Frontal cortex (tissue), 4 donors: ENCODE data around the gene ITGB6. TPM values are rescaled to one million over a fixed set of nuclear protein-coding genes. Genes with fewer than 3 reads are reported as not detected.
"Not testable (repeated sequence)": the region's sequence is repeated elsewhere in the genome, so short reads cannot be mapped to it uniquely, and the experiment has no call there.

Source experiments
- DNase-seq, 2 donors: peaks; one replicate each; pipeline ENCODE4 v3.0.0; 2012; ENCODE audit warnings: low spot score in 2 of 2
- FAIRE-seq: peaks from 2 replicates; lab custom pipeline; 2012; peaks lifted over from hg19 to GRCh38; lab: Jason Lieb, UNC
- total RNA-seq: library from RNA; depleted of rRNA; stranded (reverse); fragments of >200 nt; gene quantifications from one replicate; pipeline ENCODE4 v1.2.3, GENCODE V29; 2014
- donor health status: control.
- donor health status: control.
- donor health status: control.

The ITGB6 gene
- total RNA-seq, 1 donor from 2014 or later, result under 0.01 TPM

DNA sequence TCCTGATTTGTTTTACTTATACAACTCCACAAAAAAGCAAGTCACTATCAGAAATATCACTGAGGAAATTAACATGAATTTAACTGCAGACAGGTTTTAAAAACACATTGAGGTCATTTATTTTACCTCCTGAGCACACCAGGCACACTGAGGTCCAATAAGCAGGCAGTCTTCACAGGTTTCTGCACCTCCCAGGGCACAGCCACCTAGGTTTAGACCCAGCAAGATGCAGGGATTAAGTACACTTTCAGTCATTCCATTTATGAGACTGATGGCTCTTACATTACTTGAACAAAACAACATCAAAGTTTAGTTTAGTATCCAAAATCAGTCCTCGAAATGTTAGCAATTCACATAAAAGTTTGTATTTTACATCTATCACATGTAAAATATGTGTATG lies 1.0 kb downstream of the ITGB6 start:
- DNase-seq (no peak), FAIRE-seq (no peak)

GRCh38 chr2:160197587-160197986 lies 2.5 kb downstream of the ITGB6 start:
- no peak for DNase-seq
- FAIRE-seq, result no peak

GRCh38 chr2:160194946-160195345 lies 5.1 kb downstream of the ITGB6 start:
- FAIRE-seq, result no peak
- no peak for DNase-seq

- DNase-seq (no peak), FAIRE-seq (no peak)
Observed at GRCh38 chr2:160194351-160194750, 5.7 kb downstream of the ITGB6 start.

DNA sequence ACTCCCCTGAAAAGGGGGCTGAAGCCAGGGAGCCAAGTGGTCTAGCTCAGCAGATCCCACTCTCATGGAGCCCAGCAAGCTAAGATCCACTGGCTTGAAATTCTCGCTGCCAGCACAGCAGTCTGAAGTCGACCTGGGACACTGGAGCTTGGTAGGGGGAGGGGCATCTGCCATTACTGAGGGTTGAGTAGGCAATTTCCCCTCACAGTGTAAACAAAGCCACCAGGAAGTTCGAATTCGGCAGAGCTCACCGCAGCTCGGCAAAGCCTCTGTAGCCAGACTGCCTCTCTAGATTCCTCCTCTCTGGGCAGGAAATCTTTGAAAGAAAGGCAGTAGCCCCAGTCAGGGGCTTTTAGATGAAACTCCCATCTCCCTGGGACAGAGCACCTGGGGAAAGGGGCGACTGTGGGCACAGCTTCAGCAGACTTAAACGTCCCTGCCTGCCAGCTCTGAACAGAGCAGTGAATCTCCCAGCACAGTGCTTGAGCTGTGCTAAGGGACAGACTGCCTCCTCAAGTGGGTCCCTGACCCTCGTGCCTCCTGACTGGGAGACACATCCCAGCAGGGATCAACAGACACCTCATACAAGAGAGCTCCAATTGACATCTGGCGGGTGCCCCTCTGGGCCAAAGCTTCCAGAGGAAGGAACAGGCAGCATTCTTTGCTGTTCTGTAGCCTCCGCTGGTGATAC lies 18.8 kb downstream of the ITGB6 start:
- not testable (repeated sequence) for DNase-seq

GRCh38 chr2:160180690-160181089 lies 19.4 kb downstream of the ITGB6 start:
- DNase-seq, FAIRE-seq: not testable (repeated sequence)

More for the DNA sequence above, 18.8 kb downstream of the ITGB6 start:
- FAIRE-seq, result not testable (repeated sequence)

DNA sequence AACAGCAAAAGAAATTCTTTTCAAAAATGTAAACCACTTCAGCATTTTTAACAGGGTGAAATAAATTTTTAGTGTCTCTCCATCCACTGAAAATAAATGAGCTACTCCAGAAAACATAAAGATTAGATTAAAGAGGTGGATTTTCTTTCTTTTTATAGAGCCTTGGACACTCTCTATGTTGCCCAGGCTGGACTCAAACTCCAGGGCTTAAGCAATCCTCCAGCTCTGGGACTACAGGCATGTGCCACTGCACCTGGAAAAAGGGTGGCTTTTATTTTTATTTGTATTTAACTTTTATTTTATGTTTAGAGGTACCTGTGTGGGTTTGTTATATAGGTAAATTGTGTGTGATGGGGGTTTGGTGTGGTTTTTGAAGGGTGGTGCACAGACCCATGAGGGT lies 19.9 kb downstream of the ITGB6 start:
- no peak for FAIRE-seq
- no peak for DNase-seq

DNA sequence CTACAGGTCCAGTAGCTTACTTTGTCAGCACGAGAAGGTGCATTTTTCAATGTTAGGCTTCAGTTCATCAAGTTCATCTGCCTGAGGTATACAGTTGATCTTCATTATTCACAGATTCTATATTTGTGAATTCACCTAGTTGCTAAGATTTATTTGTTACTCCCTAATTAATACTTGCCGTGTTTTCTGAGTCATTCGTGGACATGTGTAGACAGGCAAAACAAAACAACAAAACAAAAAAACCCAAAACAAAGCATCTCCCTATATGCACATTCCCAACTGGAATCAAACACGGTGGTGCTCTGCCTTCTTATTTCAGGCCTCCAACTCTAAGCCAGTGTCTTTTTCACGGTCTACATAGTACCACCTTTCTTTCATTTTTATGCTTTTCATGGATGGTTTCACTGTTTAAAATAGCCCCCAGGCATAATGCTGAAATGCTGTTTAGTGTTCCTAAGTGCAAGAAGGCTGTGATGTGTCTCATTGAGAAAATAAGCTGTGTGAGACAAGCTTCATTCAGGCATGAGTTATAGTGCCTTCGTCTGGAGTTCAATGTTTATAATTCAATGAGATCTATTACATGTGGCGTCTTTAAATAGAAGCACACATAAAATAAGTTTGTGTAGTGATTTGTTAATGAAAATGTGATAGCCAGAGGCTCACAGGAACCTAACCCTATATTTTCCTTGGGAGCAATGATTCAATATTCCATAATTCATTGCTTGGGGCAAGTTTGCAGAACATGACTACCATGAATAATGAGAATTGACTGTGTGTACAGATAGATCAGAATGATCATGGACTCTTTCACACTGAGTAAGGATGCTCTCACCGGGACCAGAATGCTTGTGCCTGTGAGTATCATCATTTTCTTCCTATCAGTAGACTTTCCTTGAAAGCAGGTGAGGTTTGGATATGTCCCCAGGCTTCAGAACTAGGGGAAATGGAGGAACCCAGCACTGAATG lies 24.6 kb downstream of the ITGB6 start:
- FAIRE-seq (no peak), DNase-seq (no peak)

GRCh38 chr2:160174322-160174721 lies 25.8 kb downstream of the ITGB6 start:
- no peak for FAIRE-seq

DNA sequence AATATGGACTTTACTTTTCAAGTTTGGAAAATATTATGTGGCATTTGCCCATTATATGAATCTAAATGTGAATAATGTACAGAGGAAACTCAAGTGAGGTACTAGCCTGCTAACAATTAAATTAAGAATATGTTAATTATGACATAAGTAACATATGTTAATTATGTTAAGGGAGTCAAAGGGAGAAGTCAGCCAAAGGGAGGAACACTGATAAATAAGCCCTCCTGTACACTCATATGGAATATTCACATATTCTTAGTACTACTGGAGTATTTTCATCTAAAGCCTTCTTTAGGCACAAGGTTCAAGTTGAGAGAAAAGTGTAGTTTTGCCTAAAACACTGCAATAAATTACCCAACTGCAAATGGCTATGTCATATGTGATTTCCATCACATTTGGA lies 30.1 kb downstream of the ITGB6 start:
- FAIRE-seq (no peak), DNase-seq (no peak)

More at GRCh38 chr2:160174322-160174721, 25.8 kb downstream of the ITGB6 start:
- DNase-seq, result no peak

- DNase-seq, result no peak
- no peak for FAIRE-seq
Observed at GRCh38 chr2:160169471-160169870, 30.6 kb downstream of the ITGB6 start.

DNA sequence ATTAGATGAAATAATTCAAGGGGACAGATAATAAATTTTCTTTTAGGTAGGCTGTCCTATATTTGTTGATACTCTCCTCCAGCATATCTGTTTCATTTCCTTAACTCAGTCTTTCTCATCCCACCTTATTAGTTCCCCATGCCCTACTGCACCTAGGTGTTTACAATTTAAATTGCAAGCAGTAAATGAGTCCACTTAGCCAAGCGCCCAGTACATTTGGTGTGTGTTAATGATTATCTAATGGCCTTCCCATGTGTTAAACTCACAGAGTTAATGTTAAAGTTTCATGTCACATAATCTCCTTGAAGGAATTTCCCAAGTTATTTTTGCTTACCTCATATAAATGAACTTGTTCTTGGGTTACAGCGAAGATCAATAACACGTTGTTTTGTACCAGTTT lies 31.2 kb downstream of the ITGB6 start:
- DNase-seq (no peak), FAIRE-seq (no peak)

DNA sequence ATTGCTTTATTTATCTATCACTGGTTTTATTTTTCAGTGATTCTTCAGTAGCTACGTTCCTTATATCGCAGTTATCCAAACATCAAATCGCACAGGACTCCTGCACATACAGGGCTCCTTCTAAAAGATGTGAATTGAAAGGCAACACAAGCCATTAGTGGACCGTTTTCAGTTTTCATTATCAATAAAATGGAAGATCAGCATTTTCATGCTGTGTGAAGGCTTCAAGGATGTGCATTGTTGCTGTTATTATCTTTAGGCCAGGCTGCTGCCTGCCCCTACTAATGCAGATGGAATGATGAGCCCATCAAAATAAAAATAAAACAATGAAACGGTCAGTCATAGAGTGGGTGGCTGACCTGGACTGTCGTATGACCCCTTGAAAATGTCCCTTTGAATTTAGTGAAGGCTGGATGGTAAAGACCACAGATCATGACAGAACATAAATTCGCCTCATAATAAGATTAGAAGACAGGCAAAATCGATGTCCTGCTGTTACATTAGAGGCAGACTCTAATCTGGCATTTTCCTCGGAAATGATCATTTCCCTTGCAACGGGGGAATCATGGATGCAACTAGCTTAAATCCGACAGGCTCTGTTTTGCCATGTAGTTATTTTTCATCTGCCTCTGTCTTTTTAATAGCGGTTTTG lies 32.9 kb downstream of the ITGB6 start:
- no peak for FAIRE-seq
- no peak for DNase-seq

DNA sequence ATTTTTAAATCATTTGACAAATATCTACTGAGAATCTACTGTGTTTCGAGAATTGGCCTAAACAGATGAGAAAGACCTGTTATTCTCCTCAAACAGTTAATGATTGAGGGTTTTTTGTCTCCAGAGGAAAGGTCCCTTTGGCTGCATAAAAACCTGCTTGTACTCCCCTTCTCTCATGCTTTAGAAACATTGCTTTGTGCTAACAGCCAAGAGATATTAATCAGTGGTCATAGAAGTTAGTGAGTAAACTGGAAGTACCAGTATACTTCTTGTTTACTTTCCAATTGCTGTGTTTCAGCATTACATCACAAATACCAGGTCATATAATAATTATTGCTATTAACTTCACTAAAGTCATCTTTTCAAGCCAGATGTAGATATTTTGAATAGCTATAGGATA lies 34.1 kb downstream of the ITGB6 start:
- FAIRE-seq (no peak), DNase-seq (no peak)

- DNase-seq (no peak), FAIRE-seq (no peak)
Observed at GRCh38 chr2:160165081-160165480, 35.0 kb downstream of the ITGB6 start.

GRCh38 chr2:160157861-160158829 lies 41.9 kb downstream of the ITGB6 start:
- DNase-seq (no peak), FAIRE-seq (no peak)

DNA sequence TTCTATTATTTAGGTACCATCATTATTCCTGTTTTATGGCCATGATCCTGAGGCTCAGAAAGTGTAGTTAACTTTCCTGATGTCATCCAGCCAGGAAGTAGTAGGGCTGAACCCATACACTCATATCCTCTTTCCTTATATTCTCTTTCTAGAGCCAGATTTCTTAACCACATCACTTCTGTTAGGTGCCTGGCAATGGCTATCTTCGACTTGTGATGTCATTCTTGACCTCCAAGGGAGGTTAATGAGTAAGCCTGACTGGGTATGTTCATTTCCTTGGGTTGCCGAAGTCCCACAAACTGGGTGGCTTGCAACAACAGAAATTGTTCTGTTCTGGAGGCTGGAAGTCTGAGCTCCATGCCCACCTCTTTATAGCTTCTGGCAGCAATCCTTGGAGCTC lies 43.4 kb downstream of the ITGB6 start:
- FAIRE-seq, result no peak

DNA sequence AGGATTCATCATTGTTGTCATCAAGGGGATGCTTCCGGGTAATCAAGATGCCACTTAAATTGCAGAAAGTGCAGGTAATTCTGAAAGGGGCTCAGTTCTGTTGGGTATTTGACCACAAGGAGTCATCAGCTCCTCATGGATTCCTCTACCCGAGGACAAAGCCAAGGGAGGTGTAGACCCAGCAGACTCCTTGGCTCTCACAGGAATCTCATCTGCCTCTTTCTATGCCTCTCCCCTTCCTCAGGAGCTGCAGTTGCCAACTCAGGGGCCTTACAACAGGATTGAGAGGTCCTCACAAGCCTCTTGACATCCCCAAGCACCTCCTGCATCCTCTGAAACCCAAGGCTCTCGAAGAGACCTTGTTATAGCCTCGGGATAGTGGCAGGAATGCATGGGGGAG lies 44.0 kb downstream of the ITGB6 start:
- no peak for DNase-seq
- FAIRE-seq, result no peak

More for the DNA sequence above, 43.4 kb downstream of the ITGB6 start:
- no peak for DNase-seq

- not testable (repeated sequence) for FAIRE-seq, DNase-seq
Observed at GRCh38 chr2:160148419-160148818, 51.7 kb downstream of the ITGB6 start.
